Measurements from ENCODE around the gene TRAPPC14. TPM values are rescaled to one million over a fixed set of nuclear protein-coding genes. Genes with fewer than 3 reads are reported as not detected.

The TRAPPC14 gene
- total and polyA plus RNA-seq, 9 of the 15 experiments (the other 6 are each of a cell fraction or from before 2014, with no cell fraction given), result 0.42 to 45.9 (median 18.2) TPM

- TF ChIP-seq ZNF280B (CRISPR knock-in tag; IDR thresholded peaks at IDR 0.05), result no peak
- TF ChIP-seq HLTF (IDR thresholded peaks at IDR 0.05), result peak; percentile 99
- TF ChIP-seq ZNF280A (IDR thresholded peaks at IDR 0.05; ENCODE audit: low read depth, partially characterized antibody), result no peak
- TF ChIP-seq CEBPZ (IDR thresholded peaks at IDR 0.05; ENCODE audit: borderline replicate concordance, low read depth, low read length), result no peak
- peak; percentile 76 for TF ChIP-seq CREM (IDR thresholded peaks at IDR 0.05; ENCODE audit: low read depth)
- TF ChIP-seq KDM4B (IDR thresholded peaks at IDR 0.05; ENCODE audit: borderline replicate concordance in 2 of 2, low read depth in 1 of 2), result no peak; a peak in 1 of 4 replicates
- no peak for TF ChIP-seq ELK3 (CRISPR knock-in tag; IDR thresholded peaks at IDR 0.05)
- no peak for TF ChIP-seq RFX1 (IDR thresholded peaks at IDR 0.05)
- no peak for TF ChIP-seq ZNF778 (CRISPR knock-in tag; IDR thresholded peaks at IDR 0.05)
- no peak for TF ChIP-seq SNAPC5 (CRISPR knock-in tag; IDR thresholded peaks at IDR 0.05)
- TF ChIP-seq BHLHE40 (IDR thresholded peaks at IDR 0.05; ENCODE audit: low read length), result peak; percentile 47
- TF ChIP-seq CHD4 (IDR thresholded peaks at IDR 0.05; ENCODE audit: insufficient read depth, insufficient replicate concordance, low read depth, low read length, poor library complexity, severe bottlenecking), result peak; percentile 86
- no peak for TF ChIP-seq PHB (CRISPR knock-in tag; IDR thresholded peaks at IDR 0.05)
- TF ChIP-seq JUN (IDR thresholded peaks at IDR 0.05; ENCODE audit: borderline replicate concordance, low read depth, low read length), result peak; percentile 43; the same call in 1 of the 2 replicates
- no peak for TF ChIP-seq JUN (CRISPR knock-in tag; IDR thresholded peaks at IDR 0.05; ENCODE audit: borderline replicate concordance)
- TF ChIP-seq USF2 (CRISPR knock-in tag; IDR thresholded peaks at IDR 0.05), result no peak
- TF ChIP-seq MEIS2 (IDR thresholded peaks at IDR 0.05; ENCODE audit: partially characterized antibody), result no peak
- TF ChIP-seq MLX (CRISPR knock-in tag; conservative IDR thresholded peaks at IDR 0.05), result no peak
- peak; percentile 80 for TF ChIP-seq SMARCB1 (IDR thresholded peaks at IDR 0.05; ENCODE audit: insufficient read length, low read depth)
Measured at GRCh38 chr7:100167912-100168323, 9.4 kb upstream of the TRAPPC14 start (continued).
